H1 (cell line): Measurements from ENCODE around the gene CEP85L. TPM values are rescaled to one million over a fixed set of nuclear protein-coding genes. Genes with fewer than 3 reads are reported as not detected.

Experiments
- CTCF ChIA-PET: fragments of 300-600 bp; sonication (Branson Sonifier 250); formaldehyde crosslinking; loops from one replicate; lab custom pipeline; 2021; ENCODE audit not compliant: partially characterized antibody; lab: Charles Lee
- POLR2A ChIA-PET: fragments of 300-600 bp; sonication (Branson Sonifier 250); formaldehyde crosslinking; loops from one replicate; lab custom pipeline; 2021; ENCODE audit warnings: inconsistent platforms; ENCODE audit not compliant: partially characterized antibody; lab: Charles Lee
- DNase-seq, 2 experiments: peaks; one replicate each; pipeline versions ENCODE4 v3.0.0 to v3.0.0-alpha.2; 2010 to 2022; ENCODE audit warnings: low spot score in 2 of 2, low read depth in 1 of 2, mixed read lengths in 1 of 2
- FAIRE-seq: peaks from 2 replicates; lab custom pipeline; 2011; peaks lifted over from hg19 to GRCh38; lab: Jason Lieb, UNC
- H2AFZ ChIP-seq: 2 replicates; pipeline ENCODE4 v1.8.1; 2012; ENCODE audit warnings: low read length, inconsistent platforms
- H2AK5ac ChIP-seq: 2 replicates; pipeline ENCODE4 v1.6.1; 2013; ENCODE audit warnings: low read depth, low read length
- H2BK120ac ChIP-seq: replicated peaks from 2 replicates; pipeline ENCODE3; 2013; ENCODE audit warnings: low read depth, low read length, inconsistent platforms
- H2BK12ac ChIP-seq: 2 replicates; pipeline ENCODE4 v1.6.1; 2013; ENCODE audit warnings: low read depth, low read length
- H2BK15ac ChIP-seq: 2 replicates; pipeline ENCODE4 v1.6.1; 2013; ENCODE audit warnings: low read length
- H2BK20ac ChIP-seq: 2 replicates; pipeline ENCODE4 v1.6.1; 2013; ENCODE audit warnings: low read length
- H2BK5ac ChIP-seq: 2 replicates; pipeline ENCODE4 v1.6.1; 2013; ENCODE audit warnings: low read depth, low read length
- H3K14ac ChIP-seq: 2 replicates; pipeline ENCODE4 v1.6.1; 2013; ENCODE audit warnings: inconsistent platforms; ENCODE audit not compliant: insufficient read length
- H3K18ac ChIP-seq: 2 replicates; pipeline ENCODE4 v1.6.1; 2013; ENCODE audit warnings: low read length; ENCODE audit errors: extremely low read depth
- H3K23ac ChIP-seq: 2 replicates; pipeline ENCODE4 v1.6.1; 2013; ENCODE audit warnings: inconsistent platforms; ENCODE audit not compliant: insufficient read length
- H3K23me2 ChIP-seq: 2 replicates; pipeline ENCODE4 v1.6.1; 2013; ENCODE audit warnings: low read depth, low read length
- H3K27ac ChIP-seq: 2 replicates; pipeline ENCODE4 v1.6.1; 2011; ENCODE audit warnings: low read depth, low read length, inconsistent platforms
- H3K27me3 ChIP-seq, 4 experiments: replicated peaks in 1 of 4; 1 replicate in 1 of 4; 2 replicates in 3 of 4; pipeline versions ENCODE4 v1.6.1 to v1.8.1; 2011 to 2013; ENCODE audit warnings: low read length in 3 of 4, mild to moderate bottlenecking in 3 of 4, inconsistent platforms in 2 of 4, mixed read lengths in 2 of 4, moderate library complexity in 1 of 4; ENCODE audit not compliant: control insufficient read depth in 3 of 4, insufficient read depth in 3 of 4; ENCODE audit errors: extremely low read depth in 1 of 4
- H3K36me3 ChIP-seq, 4 experiments: 2 replicates each; pipeline versions ENCODE4 v1.6.1 to v1.8.1; 2011 to 2013; ENCODE audit warnings: mild to moderate bottlenecking in 4 of 4, low read length in 3 of 4, moderate library complexity in 2 of 4, control low read depth in 1 of 4, inconsistent platforms in 1 of 4; ENCODE audit not compliant: insufficient read depth in 4 of 4, control insufficient read depth in 2 of 4
- H3K4ac ChIP-seq: replicated peaks from 2 replicates; pipeline ENCODE3; 2013; ENCODE audit warnings: low read length, low read depth, mixed read lengths, inconsistent platforms; ENCODE audit not compliant: insufficient read length
- H3K4me1 ChIP-seq, 4 experiments: replicated peaks in 1 of 4; 1 replicate in 1 of 4; 2 replicates in 3 of 4; pipeline versions ENCODE4 v1.6.1 to v1.8.1; 2011 to 2013; ENCODE audit warnings: low read length in 3 of 4, inconsistent platforms in 2 of 4, mixed read lengths in 1 of 4; ENCODE audit not compliant: insufficient read depth in 4 of 4, control insufficient read depth in 3 of 4
- H3K4me2 ChIP-seq, 2 experiments: 2 replicates each; pipeline versions ENCODE4 v1.6.1 to v1.8.1; 2011 to 2013; ENCODE audit warnings: low read depth in 2 of 2, low read length in 2 of 2, control low read depth in 1 of 2, inconsistent platforms in 1 of 2, mild to moderate bottlenecking in 1 of 2; ENCODE audit not compliant: insufficient read depth in 1 of 2
- H3K4me3 ChIP-seq, 4 experiments: fragments of 200-600, 300-600 bp in 1 of 4; sonication (generic), shearing (Covaris generic), sonication (Bioruptor Twin) in 1 of 4; 2 replicates each; pipeline versions ENCODE4 v1.5.1 to v1.8.1; 2011 to 2016; ENCODE audit warnings: low read length in 4 of 4, low read depth in 3 of 4, control low read depth in 2 of 4, inconsistent platforms in 2 of 4, mild to moderate bottlenecking in 2 of 4, mixed read lengths in 1 of 4, moderate library complexity in 1 of 4; ENCODE audit not compliant: insufficient read depth in 2 of 4; ENCODE audit errors: extremely low read depth in 1 of 4
- H3K56ac ChIP-seq: replicated peaks from 2 replicates; pipeline ENCODE3; 2013; ENCODE audit warnings: low read depth, mild to moderate bottlenecking, mixed read lengths, low read length, inconsistent platforms; ENCODE audit not compliant: insufficient read length
- H3K79me1 ChIP-seq: 2 replicates; pipeline ENCODE4 v1.6.1; 2013; ENCODE audit warnings: low read depth, low read length, control low read depth
- H3K79me2 ChIP-seq, 2 experiments: 2 replicates each; pipeline versions ENCODE4 v1.6.1 to v1.8.1; 2012 to 2013; ENCODE audit warnings: low read length in 2 of 2, mild to moderate bottlenecking in 2 of 2, inconsistent platforms in 1 of 2; ENCODE audit not compliant: insufficient read depth in 2 of 2, control insufficient read depth in 1 of 2
- H3K9ac ChIP-seq, 4 experiments: replicated peaks in 1 of 4; 1 replicate in 1 of 4; 2 replicates in 3 of 4; pipeline versions ENCODE4 v1.6.1 to v1.8.1; 2011 to 2013; ENCODE audit warnings: low read depth in 3 of 4, low read length in 3 of 4, control low read depth in 2 of 4, mild to moderate bottlenecking in 2 of 4, moderate library complexity in 2 of 4, inconsistent platforms in 1 of 4; ENCODE audit errors: extremely low read depth in 1 of 4
- H3K9me3 ChIP-seq, 2 experiments: 2 replicates each; pipeline versions ENCODE4 v1.6.1 to v1.8.1; 2012 to 2013; ENCODE audit warnings: mild to moderate bottlenecking in 2 of 2, moderate library complexity in 2 of 2, control low read depth in 1 of 2, inconsistent platforms in 1 of 2, low read depth in 1 of 2, low read length in 1 of 2, mixed read lengths in 1 of 2; ENCODE audit not compliant: insufficient read depth in 2 of 2
- H4K20me1 ChIP-seq, 2 experiments: replicated peaks in 1 of 2; 2 replicates each; pipeline versions ENCODE3 to v1.8.1; 2011 to 2013; ENCODE audit warnings: inconsistent platforms in 2 of 2, low read length in 2 of 2, mild to moderate bottlenecking in 1 of 2; ENCODE audit not compliant: insufficient read depth in 2 of 2, control insufficient read depth in 1 of 2
- H4K5ac ChIP-seq: 2 replicates; pipeline ENCODE4 v1.6.1; 2013; ENCODE audit warnings: low read length, low read depth, mixed read lengths, inconsistent platforms; ENCODE audit not compliant: insufficient read length
- H4K8ac ChIP-seq: 2 replicates; pipeline ENCODE4 v1.8.0; 2013; ENCODE audit warnings: mild to moderate bottlenecking, moderate library complexity, low read length, inconsistent platforms; ENCODE audit not compliant: insufficient read depth; ENCODE audit errors: extremely low read depth
- H4K91ac ChIP-seq: replicated peaks from 2 replicates; pipeline ENCODE3; 2013; ENCODE audit warnings: low read length, mixed read lengths, inconsistent platforms; ENCODE audit not compliant: insufficient read length
- CBX8 ChIP-seq: fragments of 300-800, 300-1000 bp; sonication (generic); IDR thresholded peaks from 2 replicates; pipeline ENCODE4 v1.7.1; 2016; ENCODE audit warnings: low read depth, low read length, borderline replicate concordance
- CEBPB ChIP-seq: IDR thresholded peaks from 2 replicates; pipeline ENCODE4 v1.6.1; 2012; ENCODE audit warnings: low read depth, low read length
- EGR1 ChIP-seq: IDR thresholded peaks from 2 replicates; pipeline ENCODE4 v1.6.1; 2011; ENCODE audit warnings: low read depth, low read length, borderline replicate concordance
- EZH2 ChIP-seq: fragments of 200-600 bp; sonication (generic); IDR thresholded peaks from 2 replicates; pipeline ENCODE4 v1.7.1; 2012; ENCODE audit warnings: low read depth, mild to moderate bottlenecking, moderate library complexity, low read length, inconsistent platforms; ENCODE audit not compliant: severe bottlenecking
- GABPA ChIP-seq: IDR thresholded peaks from 2 replicates; pipeline ENCODE4 v1.6.1; 2011; ENCODE audit warnings: mild to moderate bottlenecking, low read length, moderate library complexity, borderline replicate concordance; ENCODE audit not compliant: insufficient read depth
- GTF2F1 ChIP-seq: IDR thresholded peaks from 2 replicates; pipeline ENCODE4 v1.6.1; 2012; ENCODE audit warnings: low read depth, low read length, improper control_type of control experiment, borderline replicate concordance
- HDAC6 ChIP-seq: IDR thresholded peaks from one replicate; pipeline ENCODE4 v1.7.1; 2012; ENCODE audit warnings: low read depth, mild to moderate bottlenecking, inconsistent platforms, low read length, moderate library complexity
- KDM4A ChIP-seq: IDR thresholded peaks from one replicate; pipeline ENCODE4 v1.7.1; 2012; ENCODE audit warnings: low read depth, mild to moderate bottlenecking, moderate library complexity, low read length, inconsistent platforms; ENCODE audit not compliant: severe bottlenecking
- MAX ChIP-seq: IDR thresholded peaks from 2 replicates; pipeline ENCODE4 v1.6.1; 2012; ENCODE audit warnings: inconsistent platforms
- RBBP5 ChIP-seq: IDR thresholded peaks from 2 replicates; pipeline ENCODE4 v1.7.1; 2012; ENCODE audit warnings: low read depth, mild to moderate bottlenecking, inconsistent platforms, low read length, moderate library complexity, borderline replicate concordance
- RFX5 ChIP-seq: IDR thresholded peaks from 2 replicates; pipeline ENCODE4 v1.6.1; 2011; ENCODE audit warnings: low read depth, low read length, improper control_type of control experiment, borderline replicate concordance
- SIN3A ChIP-seq, 2 experiments: IDR thresholded peaks in 1 of 2; conservative IDR thresholded peaks in 1 of 2; 2 replicates each; pipeline ENCODE4 v1.6.1; 2011 to 2012; ENCODE audit warnings: low read length in 2 of 2, improper control_type of control experiment in 1 of 2, low read depth in 1 of 2, mild to moderate bottlenecking in 1 of 2
- SUZ12 ChIP-seq: fragments of 200-600 bp; sonication (generic); IDR thresholded peaks from 2 replicates; pipeline ENCODE4 v1.6.1; 2012; ENCODE audit warnings: mild to moderate bottlenecking, inconsistent platforms, low read length, moderate library complexity, mixed read lengths
- TAF1 ChIP-seq: IDR thresholded peaks from 2 replicates; pipeline ENCODE4 v1.6.1; 2011; ENCODE audit warnings: mild to moderate bottlenecking, low read depth, low read length
- WGBS, 2 experiments: shearing (Covaris generic) in 1 of 2; methylation state at CpG; one replicate each; pipeline versions ENCODE4 v1.1.6 to v1.1.7; 2013 to 2015; ENCODE audit warnings: low lambda C conversion rate in 2 of 2, mixed read lengths in 2 of 2, inconsistent platforms in 1 of 2, low coverage in 1 of 2, missing lambda C conversion rate in 1 of 2; ENCODE audit not compliant: insufficient replicate concordance in 2 of 2, insufficient coverage in 1 of 2, insufficient read length in 1 of 2; ENCODE audit errors: extremely low coverage in 1 of 2, missing lambda C conversion rate in 1 of 2; 5-methylcytosine and 5-hydroxymethylcytosine counted together
- polyA plus RNA-seq, 7 experiments: library from polyadenylated mRNA; depleted of rRNA in 3 of 7; stranded (reverse) in 5 of 7; unstranded in 2 of 7; fragments of >200 nt in 5 of 7; fragments of 200-250 nt in 2 of 7; gene quantifications; 1 replicate in 5 of 7; 2 replicates in 1 of 7; 4 replicates in 1 of 7; pipeline versions ENCODE4 v1.2.1 to v1.2.3, GENCODE V29; 2011 to 2013; ENCODE audit warnings: missing spikeins in 2 of 7, mixed read lengths in 2 of 7
- total RNA-seq: library from RNA; stranded (reverse); fragmentation: NEBNext Ultra II Directional; extraction: Animal tissue kit (Norgen Biotek cat#: 25700); gene quantifications from 2 replicates; pipeline ENCODE4 v1.2.1, GENCODE V29; 2021

The CEP85L gene
- total and polyA plus RNA-seq, 2 of the 8 experiments (the other 6 are each of a cell fraction or from before 2014, with no cell fraction given): 3.2 to 27.6 TPM

- Histone ChIP-seq H3K9ac (no peak overlapping the region), H3K27ac (no peak overlapping the region), H3K4me2 (no peak overlapping the region), H3K79me1 (no peaks in the 10 kb centered on the region), H3K4ac (no peak overlapping the region), H3K18ac (no peak overlapping the region), H2AK5ac (no peak overlapping the region), H2BK15ac (no peak overlapping the region), H3K4me3 (no peak overlapping the region), H3K79me2 (peaks cover 0 to 16% of the 10 kb centered on the region in 2 experiments; a peak in 1 of 4 replicates), H2BK12ac (no peak overlapping the region), H3K27me3 (no peaks in the 10 kb centered on the region), H3K4me1 (peaks cover 0 to 14% (median 0%) of the 10 kb centered on the region in 4 experiments; a peak in 2 of 7 replicates), H2BK120ac (no peak overlapping the region), H2BK5ac (no peak overlapping the region), H4K5ac (no peak overlapping the region), H3K23me2 (peaks cover 4% of the 10 kb centered on the region; the same call in 1 of the 2 replicates), H4K91ac (no peak overlapping the region), H2BK20ac (no peak overlapping the region), H4K8ac (no peak overlapping the region), H3K23ac (no peak overlapping the region), H3K14ac (no peak overlapping the region), H3K36me3 (no peaks in the 10 kb centered on the region; a peak in 2 of 8 replicates), H3K9me3 (no peaks in the 10 kb centered on the region), H3K56ac (no peak overlapping the region), H4K20me1 (peaks cover 0 to 2% of the 10 kb centered on the region in 2 experiments), H2AFZ (no peak overlapping the region)
- FAIRE-seq (no peak), DNase-seq (no peak)
- ChIA-PET CTCF (interaction anchor here (0.6 to 4.1 kb wide), 7 partner anchors 12 to 641 kb away, joined by 3 to 48 read pairs (median 4); no protein-coding TSS in a partner anchor), POLR2A (no interaction called here)
- 95% methylated on average over 12 of the region's 12 CpGs; no CpG with 5 or more reads in 1 of the 2 experiments for WGBS, 2 experiments
- TF ChIP-seq MAX (no peak), KDM4A (no peak), SIN3A (conservative IDR thresholded peaks at IDR 0.05 in 1 of 2, IDR thresholded peaks at IDR 0.05 in 1 of 2; ENCODE audit: low read depth in 1 of 2, low read length in 2 of 2) (no peak), RFX5 (no peak), HDAC6 (no peak), EZH2 (no peak), CEBPB (no peak), SUZ12 (no peak), GABPA (no peak), TAF1 (no peak), CBX8 (no peak), EGR1 (no peak), RBBP5 (no peak), GTF2F1 (no peak)
Measured at GRCh38 chr6:118578617-118579016, 72.8 kb downstream of the CEP85L start.
